Kidney (tissue), 14 donors: ENCODE results near the gene GRPEL1. TPM values are rescaled to one million over a fixed set of nuclear protein-coding genes. Genes with fewer than 3 reads are reported as not detected.

Source experiments
- DNase-seq, 5 donors: peaks; one replicate each; pipeline ENCODE4 v3.0.0-alpha.2; 2013 to 2020
- FAIRE-seq: peaks from 2 replicates; lab custom pipeline; 2012; peaks lifted over from hg19 to GRCh38; lab: Jason Lieb, UNC
- H3K27ac ChIP-seq, 2 donors: one replicate each; pipeline ENCODE4 v1.7.0; 2013; ENCODE audit warnings: low read depth in 2 of 2, low read length in 2 of 2, inconsistent platforms in 1 of 2
- H3K27me3 ChIP-seq: one replicate; pipeline ENCODE4 v1.7.1; 2013; ENCODE audit warnings: low read length, inconsistent platforms; ENCODE audit not compliant: control insufficient read depth, insufficient read depth
- H3K36me3 ChIP-seq, 3 donors: one replicate each; pipeline versions ENCODE4 v1.7.0 to v1.7.1; 2013; ENCODE audit warnings: low read length in 3 of 3, control low read depth in 1 of 3, inconsistent platforms in 1 of 3; ENCODE audit not compliant: insufficient read depth in 3 of 3, control insufficient read depth in 2 of 3
- H3K4me1 ChIP-seq, 3 donors: one replicate each; pipeline versions ENCODE4 v1.7.0 to v1.7.1; 2013; ENCODE audit warnings: low read length in 3 of 3, inconsistent platforms in 1 of 3, low read depth in 1 of 3; ENCODE audit not compliant: control insufficient read depth in 2 of 3, insufficient read depth in 2 of 3
- H3K4me3 ChIP-seq, 3 donors: one replicate each; pipeline versions ENCODE4 v1.7.0 to v1.8.1; 2013; ENCODE audit warnings: low read length in 3 of 3, control low read depth in 1 of 3, inconsistent platforms in 1 of 3
- H3K9ac ChIP-seq, 3 donors: one replicate each; pipeline versions ENCODE4 v1.7.0 to v1.7.1; 2013; ENCODE audit warnings: low read length in 3 of 3, control low read depth in 1 of 3, inconsistent platforms in 1 of 3
- H3K9me3 ChIP-seq, 3 donors: one replicate each; pipeline versions ENCODE4 v1.7.0 to v1.7.1; 2013; ENCODE audit warnings: low read length in 3 of 3, control low read depth in 1 of 3, inconsistent platforms in 1 of 3; ENCODE audit not compliant: control insufficient read depth in 2 of 3, insufficient read depth in 1 of 3
- CTCF ChIP-seq: IDR thresholded peaks from 3 replicates; pipeline ENCODE4 v1.5.1; 2012; ENCODE audit warnings: mild to moderate bottlenecking, moderate library complexity, borderline replicate concordance; ENCODE audit not compliant: insufficient read depth; ENCODE audit errors: extremely low read depth
- intact Hi-C: fragments of 100-400 bp; cut with DNase I; formaldehyde crosslinking; loops from one replicate; pipeline ENCODE4 v1.11.1; 2022
- polyA plus RNA-seq: library from polyadenylated mRNA; stranded (reverse); fragments of 350-450 nt; fragmentation: Illumina TruSeq; extraction: RNeasy Lipid Tissue Mini Kit (QIAGEN cat#74804); gene quantifications from one replicate; pipeline ENCODE4 v1.2.3, GENCODE V29; 2014; ENCODE audit warnings: low read depth, low replicate concordance; ENCODE audit not compliant: insufficient read depth
- total RNA-seq: library from RNA; stranded (reverse); fragmentation: NEBNext Ultra II Directional; extraction: Animal tissue kit (Norgen Biotek cat#: 25700); gene quantifications from one replicate; pipeline ENCODE4 v1.2.1, GENCODE V29; 2021
- donor health status: control.
- donor health status: control.
- donor health status: control.
- donor health status: control.
- donor health status: control.
- donor health status: DM: yes; HTN: yes; CAD: no.
- donor health status: Normal renal cell carcinoma (clear cell type).

GRPEL1 gene
- total and polyA plus RNA-seq, 2 donors from 2014 or later = 27.4 to 84.9 TPM

DNA sequence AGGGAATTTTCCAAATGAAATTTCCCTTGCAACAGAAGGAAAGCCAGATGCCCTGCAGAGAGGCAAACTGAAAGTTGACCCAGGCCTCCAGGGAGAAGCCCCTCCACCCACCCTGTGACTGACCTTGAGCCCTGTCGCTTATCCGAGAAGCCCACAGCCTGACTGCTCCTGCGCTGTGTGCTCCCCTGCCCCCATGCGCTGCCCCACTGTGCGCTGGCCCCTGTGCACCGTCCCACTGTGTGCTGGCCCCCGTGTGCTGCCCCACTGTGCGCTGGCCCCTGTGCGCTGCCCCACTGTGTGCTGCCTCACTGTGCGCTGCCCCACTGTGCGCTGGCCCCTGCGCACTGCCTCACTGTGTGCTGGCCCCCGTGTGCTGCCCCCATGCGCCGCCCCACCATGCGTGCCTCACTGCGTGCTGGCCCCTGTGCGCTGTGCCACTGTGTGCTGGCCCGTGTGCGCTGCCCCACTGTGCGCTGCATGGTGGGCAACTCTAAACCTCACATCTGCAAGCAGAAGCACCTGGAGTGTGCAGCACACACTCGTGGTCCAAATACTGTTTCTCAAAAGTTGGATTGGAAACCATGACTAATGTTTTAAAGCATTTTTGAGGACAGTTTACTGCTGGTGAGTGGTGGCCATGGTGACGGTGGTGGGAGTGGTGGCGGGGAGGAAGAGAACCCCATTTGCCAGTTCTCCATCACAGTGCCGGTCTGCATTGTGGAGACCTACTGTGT, 8.3 kb upstream of the GRPEL1 start:
- no peaks in the 10 kb centered on the region for H3K9me3 ChIP-seq
- no peaks in the 10 kb centered on the region for H3K4me1 ChIP-seq
- H3K27ac ChIP-seq = no peak overlapping the region
- FAIRE-seq (no peak), DNase-seq (peak in 1 of 5 donors; percentile 41)
- no peak overlapping the region for H3K9ac ChIP-seq
- no peaks in the 10 kb centered on the region for H3K36me3 ChIP-seq
- no peak overlapping the region for H3K4me3 ChIP-seq
- no peak for TF ChIP-seq CTCF
- intact Hi-C loops = loop anchor here (10.0 kb wide), 1 partner anchor 361 kb away; the partner anchor contains the start of gene BLOC1S4
- no peaks in the 10 kb centered on the region for H3K27me3 ChIP-seq

DNA sequence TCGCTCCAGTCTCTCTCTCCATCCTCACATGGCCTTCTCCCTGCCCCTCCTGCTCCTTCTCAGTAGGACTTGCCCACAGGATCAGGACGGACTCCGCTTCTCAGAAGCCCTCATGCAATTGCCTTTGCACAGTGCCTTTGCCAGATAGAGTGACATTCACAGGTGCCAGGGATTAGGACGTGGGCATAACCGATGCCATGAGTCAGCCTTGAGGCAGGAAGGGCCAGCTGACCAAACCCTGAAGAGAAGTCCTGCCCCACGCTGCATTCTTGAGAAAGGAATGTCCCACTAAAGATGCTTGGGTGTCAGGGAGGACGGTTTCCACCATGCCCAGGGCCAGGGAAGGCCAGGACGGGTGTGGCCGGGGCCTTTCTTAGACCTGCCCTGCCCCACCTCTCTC, 6.6 kb upstream of the GRPEL1 start:
- DNase-seq = no peak

DNA sequence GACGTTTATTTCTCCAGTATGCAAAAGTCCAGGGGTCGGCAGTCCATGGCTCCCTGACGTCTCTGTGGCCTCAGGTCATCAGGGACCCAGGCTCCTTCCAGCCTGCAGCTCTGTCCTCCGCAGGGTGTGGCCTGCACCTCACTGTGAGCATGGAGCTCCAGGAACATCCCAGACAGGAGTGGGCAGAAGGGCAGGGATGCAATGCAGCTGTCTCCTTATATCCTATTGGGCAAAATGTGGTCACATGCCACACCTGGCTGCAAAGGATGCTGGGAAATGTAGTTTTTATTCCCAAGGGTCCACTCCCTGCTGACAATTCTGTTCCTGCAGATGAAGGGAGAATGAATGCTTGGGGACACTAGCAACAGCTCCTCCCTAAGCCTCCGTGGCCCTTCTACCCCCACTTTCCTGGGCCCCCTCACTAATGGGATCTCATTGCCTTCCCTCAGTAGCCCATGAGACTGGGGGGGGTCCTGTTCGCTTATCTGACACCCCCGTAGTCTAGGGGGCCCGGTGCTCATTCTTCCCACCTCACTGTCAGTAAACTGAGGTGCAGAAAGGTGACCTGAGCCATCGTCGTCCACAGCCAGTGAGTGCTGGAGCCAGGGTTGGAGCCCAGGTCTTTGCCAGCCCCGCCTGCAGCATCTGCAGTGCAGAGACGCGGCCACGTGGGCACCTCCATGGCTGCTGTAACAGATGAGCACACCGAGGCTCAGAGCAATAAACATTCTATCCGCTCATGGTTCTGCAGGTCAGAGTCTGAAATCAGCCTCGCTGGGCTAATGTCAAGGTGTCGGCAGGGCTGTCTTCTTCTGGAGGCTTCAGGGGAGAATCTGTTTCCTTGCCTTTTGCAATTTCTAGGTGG, 5.9 kb upstream of the GRPEL1 start:
- no peak for FAIRE-seq
- Histone ChIP-seq H3K9me3 (no peaks in the 10 kb centered on the region), H3K27me3 (no peaks in the 10 kb centered on the region), H3K4me3 (no peak overlapping the region), H3K4me1 (peaks cover 0 to 6% (median 3%) of the 10 kb centered on the region in 3 donors), H3K36me3 (no peaks in the 10 kb centered on the region), H3K27ac (no peak overlapping the region), H3K9ac (no peak overlapping the region)
- no peak for TF ChIP-seq CTCF
- intact Hi-C loops = loop anchor here (10.0 kb wide), 1 partner anchor 359 kb away; the partner anchor contains the start of gene BLOC1S4
- peak in 4 of 5 donors; percentile 67 to 77 (median 73) for DNase-seq

More for the DNA sequence above, 6.6 kb upstream of the GRPEL1 start:
- H3K36me3 ChIP-seq = no peaks in the 10 kb centered on the region
- H3K27me3 ChIP-seq = no peaks in the 10 kb centered on the region
- H3K9me3 ChIP-seq = no peaks in the 10 kb centered on the region
- no peak overlapping the region for H3K4me3 ChIP-seq
- FAIRE-seq = no peak
- peaks cover 0 to 3% (median 3%) of the 10 kb centered on the region in 3 donors for H3K4me1 ChIP-seq
- no peak overlapping the region for H3K9ac ChIP-seq
- TF ChIP-seq CTCF = no peak
- no peak overlapping the region for H3K27ac ChIP-seq
- intact Hi-C loops = loop anchor here (10.0 kb wide), 1 partner anchor 360 kb away; the partner anchor contains the start of gene BLOC1S4
